CD4-positive, alpha-beta T cell treated with Interleukin-15 for 4 hours (primary cell): ENCODE measurements around the gene TNFAIP3.
"Not testable (repeated sequence)": the region's sequence is repeated elsewhere in the genome, so short reads cannot be mapped to it uniquely, and the experiment has no call there.

Experiments used
- DNase-seq: peaks from one replicate; pipeline ENCODE4 v3.0.0-alpha.2; 2020; ENCODE audit warnings: low spot score

The TNFAIP3 gene

GRCh38 chr6:137878486-137879285 is 11.6 kb downstream of the TNFAIP3 start:
- no peak for DNase-seq

DNA sequence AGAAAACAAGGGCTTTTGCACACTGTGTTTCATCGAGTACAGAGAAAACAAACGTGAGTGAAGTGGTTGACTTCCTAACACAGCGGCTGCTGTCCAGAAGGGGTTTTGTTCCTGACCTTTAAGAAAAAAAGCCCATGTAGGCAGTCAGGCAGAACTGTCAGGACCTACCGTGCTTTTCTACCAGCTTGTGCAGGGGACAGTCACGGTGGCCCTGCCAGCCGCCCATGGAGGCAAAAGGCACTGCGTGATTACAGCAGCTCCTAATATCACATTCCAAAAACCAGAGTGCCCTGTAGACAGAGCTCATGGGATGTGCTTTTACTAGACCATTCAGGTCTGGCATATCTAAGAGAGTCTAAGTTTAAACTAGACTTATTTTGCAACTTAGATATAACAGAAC is 12.2 kb downstream of the TNFAIP3 start:
- DNase-seq, result no peak

GRCh38 chr6:137879885-137880745 is 13.1 kb downstream of the TNFAIP3 start:
- no peak for DNase-seq

DNA sequence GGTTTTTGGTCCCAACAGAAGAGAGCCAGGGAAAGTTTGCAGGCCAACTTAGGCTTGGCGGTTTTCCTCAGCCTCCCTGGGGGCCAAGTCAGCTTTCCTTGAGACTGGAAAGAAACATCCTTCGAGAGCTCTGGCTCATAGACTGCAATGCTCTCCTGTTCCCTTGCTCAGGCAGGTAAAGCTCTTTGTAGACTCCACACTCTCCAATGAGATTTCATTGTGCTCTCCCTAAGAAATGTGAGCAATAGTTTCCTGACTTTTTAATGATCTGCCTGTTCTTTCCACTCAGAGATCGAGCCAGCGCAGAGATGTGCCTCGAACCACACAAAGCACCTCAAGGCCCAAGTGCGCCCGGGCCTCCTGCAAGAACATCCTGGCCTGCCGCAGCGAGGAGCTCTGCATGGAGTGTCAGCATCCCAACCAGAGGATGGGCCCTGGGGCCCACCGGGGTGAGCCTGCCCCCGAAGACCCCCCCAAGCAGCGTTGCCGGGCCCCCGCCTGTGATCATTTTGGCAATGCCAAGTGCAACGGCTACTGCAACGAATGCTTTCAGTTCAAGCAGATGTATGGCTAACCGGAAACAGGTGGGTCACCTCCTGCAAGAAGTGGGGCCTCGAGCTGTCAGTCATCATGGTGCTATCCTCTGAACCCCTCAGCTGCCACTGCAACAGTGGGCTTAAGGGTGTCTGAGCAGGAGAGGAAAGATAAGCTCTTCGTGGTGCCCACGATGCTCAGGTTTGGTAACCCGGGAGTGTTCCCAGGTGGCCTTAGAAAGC is 13.9 kb downstream of the TNFAIP3 start:
- no peak for DNase-seq

DNA sequence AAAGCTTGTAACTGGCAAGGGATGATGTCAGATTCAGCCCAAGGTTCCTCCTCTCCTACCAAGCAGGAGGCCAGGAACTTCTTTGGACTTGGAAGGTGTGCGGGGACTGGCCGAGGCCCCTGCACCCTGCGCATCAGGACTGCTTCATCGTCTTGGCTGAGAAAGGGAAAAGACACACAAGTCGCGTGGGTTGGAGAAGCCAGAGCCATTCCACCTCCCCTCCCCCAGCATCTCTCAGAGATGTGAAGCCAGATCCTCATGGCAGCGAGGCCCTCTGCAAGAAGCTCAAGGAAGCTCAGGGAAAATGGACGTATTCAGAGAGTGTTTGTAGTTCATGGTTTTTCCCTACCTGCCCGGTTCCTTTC is 14.4 kb downstream of the TNFAIP3 start:
- DNase-seq, result no peak

DNA sequence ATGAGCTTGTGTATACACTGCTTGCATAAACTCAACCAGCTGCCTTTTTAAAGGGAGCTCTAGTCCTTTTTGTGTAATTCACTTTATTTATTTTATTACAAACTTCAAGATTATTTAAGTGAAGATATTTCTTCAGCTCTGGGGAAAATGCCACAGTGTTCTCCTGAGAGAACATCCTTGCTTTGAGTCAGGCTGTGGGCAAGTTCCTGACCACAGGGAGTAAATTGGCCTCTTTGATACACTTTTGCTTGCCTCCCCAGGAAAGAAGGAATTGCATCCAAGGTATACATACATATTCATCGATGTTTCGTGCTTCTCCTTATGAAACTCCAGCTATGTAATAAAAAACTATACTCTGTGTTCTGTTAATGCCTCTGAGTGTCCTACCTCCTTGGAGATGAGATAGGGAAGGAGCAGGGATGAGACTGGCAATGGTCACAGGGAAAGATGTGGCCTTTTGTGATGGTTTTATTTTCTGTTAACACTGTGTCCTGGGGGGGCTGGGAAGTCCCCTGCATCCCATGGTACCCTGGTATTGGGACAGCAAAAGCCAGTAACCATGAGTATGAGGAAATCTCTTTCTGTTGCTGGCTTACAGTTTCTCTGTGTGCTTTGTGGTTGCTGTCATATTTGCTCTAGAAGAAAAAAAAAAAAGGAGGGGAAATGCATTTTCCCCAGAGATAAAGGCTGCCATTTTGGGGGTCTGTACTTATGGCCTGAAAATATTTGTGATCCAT is 15.3 kb downstream of the TNFAIP3 start:
- DNase-seq, result no peak

DNA sequence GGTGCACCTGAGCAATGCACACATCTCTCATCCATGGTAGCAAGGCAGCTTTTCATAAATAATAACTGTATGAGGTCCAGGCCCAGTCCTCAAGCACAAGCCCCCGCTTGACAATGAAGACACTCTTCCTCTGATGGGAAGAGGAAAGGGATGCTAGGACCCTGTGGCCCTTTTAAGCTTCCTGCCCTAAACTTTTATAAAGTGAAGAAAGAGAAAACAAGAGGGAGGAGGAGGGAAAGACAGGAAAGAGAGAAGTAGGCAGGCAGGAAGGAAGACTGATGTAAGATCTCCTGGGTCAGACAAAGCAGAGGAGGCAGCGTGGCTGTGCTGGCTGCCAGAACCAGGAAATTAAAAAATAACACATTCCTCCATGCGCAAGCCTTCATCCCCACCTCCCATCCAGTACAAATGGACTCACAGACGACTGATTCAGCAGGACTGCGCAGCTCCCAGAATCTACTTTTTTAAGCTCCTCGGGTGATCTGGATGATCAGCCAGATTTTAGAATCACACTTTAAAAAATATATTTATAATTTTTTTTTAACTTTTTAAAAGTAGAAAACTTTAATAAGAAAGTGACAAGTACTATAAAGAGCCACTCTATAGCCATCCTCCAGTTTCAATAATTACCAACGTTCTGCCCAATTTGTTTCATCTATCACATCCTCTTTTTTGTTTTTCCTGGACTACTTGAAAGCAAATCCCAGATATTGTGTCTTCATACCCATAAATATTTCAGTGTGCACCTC is 16.5 kb downstream of the TNFAIP3 start:
- DNase-seq, result no peak

GRCh38 chr6:137884149-137884909 is 17.3 kb downstream of the TNFAIP3 start:
- DNase-seq, result no peak

- DNase-seq, result not testable (repeated sequence)
These were observed 17.8 kb downstream of the TNFAIP3 start for GRCh38 chr6:137884910-137885229.

DNA sequence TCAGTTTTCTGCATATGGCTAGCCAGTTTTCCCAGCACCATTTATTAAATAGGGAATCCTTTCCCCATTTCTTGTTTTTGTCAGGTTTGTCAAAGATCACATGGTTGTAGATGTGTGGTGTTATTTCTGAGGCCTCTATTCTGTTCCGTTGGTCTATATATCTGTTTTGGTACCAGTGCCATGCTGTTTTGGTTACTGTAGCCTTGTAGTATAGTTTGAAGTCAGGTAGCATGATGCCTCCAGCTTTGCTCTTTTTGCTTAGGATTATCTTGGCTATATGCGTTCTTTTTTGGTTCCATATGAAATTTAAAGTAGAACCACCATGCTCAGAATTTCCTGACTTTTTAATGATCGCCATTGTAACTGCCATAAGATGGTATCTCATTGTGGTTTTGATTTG is 19.2 kb downstream of the TNFAIP3 start:
- not testable (repeated sequence) for DNase-seq

GRCh38 chr6:137890983-137891537 is 24.0 kb downstream of the TNFAIP3 start:
- DNase-seq, result no peak

- no peak for DNase-seq
These were observed 25.2 kb downstream of the TNFAIP3 start for GRCh38 chr6:137892271-137892708.

- no peak for DNase-seq
These were observed 26.1 kb downstream of the TNFAIP3 start for GRCh38 chr6:137893181-137893580.

DNA sequence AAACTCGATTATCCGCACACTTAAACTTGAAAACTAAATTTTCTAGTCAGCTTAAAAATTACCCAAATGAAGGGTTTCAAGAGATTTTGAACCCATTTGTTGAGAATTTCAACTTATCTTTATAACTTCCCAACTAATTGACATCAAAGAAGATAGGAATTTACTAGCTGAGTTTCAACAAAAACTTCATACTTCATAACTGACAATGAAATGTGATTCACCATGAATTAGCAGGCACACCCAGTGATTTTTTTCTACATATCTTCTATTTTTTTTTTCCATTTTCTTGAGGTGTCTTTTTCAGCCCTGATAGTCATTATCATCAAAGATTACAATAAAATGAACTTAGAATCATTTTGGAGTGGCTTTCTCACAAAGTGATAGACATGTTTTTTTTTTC is 26.7 kb downstream of the TNFAIP3 start:
- DNase-seq, result no peak

DNA sequence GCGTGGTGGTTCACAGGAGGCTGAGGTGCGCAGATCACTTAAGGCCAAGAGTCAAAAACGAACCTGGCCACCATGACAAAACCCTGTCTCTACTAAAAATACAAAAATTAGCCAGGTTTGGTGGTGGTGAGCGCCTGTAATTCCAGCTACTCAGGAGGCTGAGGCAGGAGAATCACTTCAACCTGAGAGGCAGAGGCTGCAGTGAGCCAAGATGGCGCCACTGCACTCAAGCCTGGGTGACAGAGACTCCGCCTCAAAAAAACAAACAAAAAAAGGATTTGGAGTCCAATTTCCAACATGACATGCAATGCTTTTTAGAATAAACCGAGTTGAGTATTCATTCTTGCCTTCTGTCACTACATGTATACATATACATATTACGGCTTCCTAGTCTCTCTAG is 27.3 kb downstream of the TNFAIP3 start:
- DNase-seq, result not testable (repeated sequence)

- DNase-seq, result no peak
These were observed 27.8 kb downstream of the TNFAIP3 start for GRCh38 chr6:137894779-137895385.

DNA sequence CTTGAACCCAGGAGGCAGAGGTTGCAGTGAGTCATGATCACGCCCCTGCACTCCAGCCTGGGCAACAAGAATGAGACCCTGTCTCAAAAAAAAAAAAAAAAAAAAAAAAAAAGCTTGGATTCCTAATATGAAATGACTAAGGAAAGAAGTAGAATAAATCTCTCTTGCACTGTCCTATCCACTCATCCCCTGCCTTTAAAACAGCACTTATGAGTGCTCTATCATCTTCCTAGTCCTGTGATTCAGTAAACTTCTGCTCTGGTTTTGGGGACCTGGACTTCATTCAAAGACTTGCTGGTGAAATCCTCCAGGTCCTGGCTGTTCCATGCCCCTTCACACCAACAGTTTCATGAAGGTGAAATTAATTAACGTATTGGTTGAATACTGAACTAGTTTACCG is 29.6 kb downstream of the TNFAIP3 start:
- DNase-seq, result no peak

DNA sequence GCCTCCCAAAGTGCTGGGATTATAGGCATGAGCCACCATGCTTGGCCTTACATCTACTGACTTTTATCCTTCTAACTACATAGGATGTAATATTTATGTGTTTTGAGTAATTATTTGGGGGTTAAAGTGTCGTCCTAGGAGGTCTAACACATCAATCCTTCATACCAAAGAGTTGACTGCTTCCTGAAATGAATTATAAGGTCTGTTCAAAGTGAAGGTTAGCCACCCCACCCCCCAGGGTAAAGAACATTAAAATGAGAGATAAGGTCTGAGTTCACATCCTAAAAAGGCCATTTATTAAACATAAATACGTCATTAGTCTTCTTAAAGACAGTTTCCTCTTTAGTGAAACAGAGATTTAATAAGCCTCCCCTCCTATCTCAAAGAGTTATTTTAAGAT is 33.8 kb downstream of the TNFAIP3 start:
- DNase-seq, result no peak

- DNase-seq, result no peak
These were observed 34.4 kb downstream of the TNFAIP3 start for GRCh38 chr6:137901454-137901853.

GRCh38 chr6:137902699-137903098 is 35.6 kb downstream of the TNFAIP3 start:
- DNase-seq, result no peak
